ENCODE data around the gene MPZL1. TPM values are rescaled to one million over a fixed set of nuclear protein-coding genes. Genes with fewer than 3 reads are reported as not detected.

The MPZL1 gene
- total and polyA plus RNA-seq, 2 of the 8 experiments (the other 6 are each of a cell fraction or from before 2014, with no cell fraction given), result 37.8 to 120 TPM

DNA sequence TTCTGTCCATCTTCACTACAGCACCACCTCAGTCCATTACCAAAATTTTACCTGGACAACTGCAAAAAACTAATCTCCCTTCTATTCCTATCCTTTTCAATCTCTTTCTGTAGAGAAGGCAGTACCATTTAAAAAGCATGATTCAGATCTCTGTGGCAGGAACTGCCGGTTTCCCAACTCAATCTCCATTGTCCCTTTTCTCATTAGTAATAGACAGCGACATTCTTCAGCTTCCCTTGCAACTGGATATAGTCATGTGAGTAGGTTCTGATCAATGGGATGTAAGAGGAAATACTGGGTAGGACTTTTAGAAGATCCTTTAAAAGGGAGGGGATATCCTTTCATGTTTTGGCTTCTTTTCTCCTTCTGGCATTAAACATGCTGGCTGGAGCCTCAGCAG lies 117.2 kb downstream of the MPZL1 start (continued):
- TF ChIP-seq, protein P1, sequence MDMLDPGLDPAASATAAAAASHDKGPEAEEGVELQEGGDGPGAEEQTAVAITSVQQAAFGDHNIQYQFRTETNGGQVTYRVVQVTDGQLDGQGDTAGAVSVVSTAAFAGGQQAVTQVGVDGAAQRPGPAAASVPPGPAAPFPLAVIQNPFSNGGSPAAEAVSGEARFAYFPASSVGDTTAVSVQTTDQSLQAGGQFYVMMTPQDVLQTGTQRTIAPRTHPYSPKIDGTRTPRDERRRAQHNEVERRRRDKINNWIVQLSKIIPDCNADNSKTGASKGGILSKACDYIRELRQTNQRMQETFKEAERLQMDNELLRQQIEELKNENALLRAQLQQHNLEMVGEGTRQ (IDR thresholded peaks at IDR 0.05; ENCODE audit: low read length), result no peak
- TF ChIP-seq TEAD4 (IDR thresholded peaks at IDR 0.05; ENCODE audit: low read depth, low read length) (no peak), GABPA (IDR thresholded peaks at IDR 0.05; ENCODE audit: borderline replicate concordance, insufficient read depth, low read length) (no peak), FOSL1 (IDR thresholded peaks at IDR 0.05; ENCODE audit: insufficient read depth, low read depth, low read length) (no peak), NANOG (IDR thresholded peaks at IDR 0.05; ENCODE audit: insufficient read depth, low read depth, low read length, poor library complexity, severe bottlenecking) (no peak), HDAC6 (IDR thresholded peaks at IDR 0.05; ENCODE audit: low read depth, low read length) (no peak)

Other genes with a start within 250 kb of the MPZL1 start
- gene CD247, start 203.5 kb upstream of the MPZL1 start, total RNA-seq (2021; fragmentation: NEBNext Ultra II Directional; extraction: Animal tissue kit (Norgen Biotek cat#: 25700)), result 1.7 and 2.2 TPM in 2 replicates
- gene CD247, start 203.5 kb upstream of the MPZL1 start, polyA plus RNA-seq (2011; rRNA removed), result 1.9 and 2.0 TPM in 2 replicates
- 28.7 and 30.1 TPM in 2 replicates for gene CREG1, start 168.2 kb upstream of the MPZL1 start, total RNA-seq (2021; fragmentation: NEBNext Ultra II Directional; extraction: Animal tissue kit (Norgen Biotek cat#: 25700))
- gene CREG1, start 168.2 kb upstream of the MPZL1 start, polyA plus RNA-seq (2011; rRNA removed), result 23.7 and 29.8 TPM in 2 replicates
- 0.69 and 0.98 TPM in 2 replicates for gene RCSD1, start 91.8 kb upstream of the MPZL1 start, total RNA-seq (2021; fragmentation: NEBNext Ultra II Directional; extraction: Animal tissue kit (Norgen Biotek cat#: 25700))
- gene RCSD1, start 91.8 kb upstream of the MPZL1 start, polyA plus RNA-seq (2011; rRNA removed), result 0.35 and 0.47 TPM in 2 replicates
- gene ADCY10, start 192.2 kb downstream of the MPZL1 start, total RNA-seq (2021; fragmentation: NEBNext Ultra II Directional; extraction: Animal tissue kit (Norgen Biotek cat#: 25700)), result not detected in 2 replicates
- 0.02 TPM in 1 of 2 replicates, not detected in the other for gene ADCY10, start 192.2 kb downstream of the MPZL1 start, polyA plus RNA-seq (2011; rRNA removed)
- 16.5 and 17.4 TPM in 2 replicates for gene DCAF6, start 214.7 kb downstream of the MPZL1 start, total RNA-seq (2021; fragmentation: NEBNext Ultra II Directional; extraction: Animal tissue kit (Norgen Biotek cat#: 25700))
- 10.0 and 12.3 TPM in 2 replicates for gene DCAF6, start 214.7 kb downstream of the MPZL1 start, polyA plus RNA-seq (2011; rRNA removed)
- gene MPC2, start 215.1 kb downstream of the MPZL1 start, total RNA-seq (2021; fragmentation: NEBNext Ultra II Directional; extraction: Animal tissue kit (Norgen Biotek cat#: 25700)), result 40.6 and 40.9 TPM in 2 replicates
- gene MPC2, start 215.1 kb downstream of the MPZL1 start, polyA plus RNA-seq (2011; rRNA removed), result 14.9 and 18.6 TPM in 2 replicates